HEK293T (cell line): Measurements from ENCODE around the gene CMTM5.

Experiments
- CTCF ChIA-PET: fragments of 350-600 bp; formaldehyde crosslinking; extraction: SDS; loops from one replicate; lab custom pipeline; 2021; ENCODE audit warnings: antibody characterized with exemption, inconsistent platforms; lab: Yijun Ruan, JAX
- POLR2A ChIA-PET: fragments of 350-600 bp; formaldehyde crosslinking; extraction: SDS; loops from one replicate; lab custom pipeline; 2020; ENCODE audit warnings: antibody characterized with exemption, inconsistent platforms; lab: Yijun Ruan, JAX
- DNase-seq: peaks from one replicate; pipeline ENCODE4 v3.0.0; 2012; ENCODE audit warnings: mixed read lengths; ENCODE audit errors: extremely low spot score
- ARNT ChIP-seq: fragments of 450-650 bp; IDR thresholded peaks from 2 replicates; pipeline ENCODE4 v1.6.1; 2017; ENCODE audit warnings: mild to moderate bottlenecking
- BHLHE40 ChIP-seq: fragments of 450-650 bp; IDR thresholded peaks from 2 replicates; pipeline ENCODE4 v1.6.1; 2016; ENCODE audit warnings: mild to moderate bottlenecking, moderate library complexity, borderline replicate concordance
- CTBP1 ChIP-seq: fragments of 450-650 bp; IDR thresholded peaks from 2 replicates; pipeline ENCODE4 v1.6.1; 2016; ENCODE audit warnings: borderline replicate concordance
- ELF4 ChIP-seq: fragments of 450-650 bp; IDR thresholded peaks from 2 replicates; pipeline ENCODE4 v1.6.1; 2017; ENCODE audit warnings: antibody characterized with exemption
- FOXA1 ChIP-seq: fragments of 450-650 bp; IDR thresholded peaks from 2 replicates; pipeline ENCODE4 v1.6.1; 2016; ENCODE audit warnings: mild to moderate bottlenecking
- FOXK2 ChIP-seq: fragments of 450-650 bp; IDR thresholded peaks from 2 replicates; pipeline ENCODE4 v1.6.1; 2016; ENCODE audit warnings: mild to moderate bottlenecking
- FOXM1 ChIP-seq: fragments of 450-650 bp; IDR thresholded peaks from 2 replicates; pipeline ENCODE4 v1.6.1; 2017; ENCODE audit warnings: mild to moderate bottlenecking, borderline replicate concordance
- HDGF ChIP-seq: fragments of 450-650 bp; IDR thresholded peaks from 2 replicates; pipeline ENCODE4 v1.6.1; 2017; ENCODE audit warnings: antibody characterized with exemption, borderline replicate concordance
- L3MBTL2 ChIP-seq: fragments of 450-650 bp; conservative IDR thresholded peaks from 2 replicates; pipeline ENCODE4 v1.6.1; 2016; ENCODE audit warnings: mild to moderate bottlenecking
- LEF1 ChIP-seq: fragments of 450-650 bp; IDR thresholded peaks from 2 replicates; pipeline ENCODE4 v1.6.1; 2017; ENCODE audit warnings: mild to moderate bottlenecking, borderline replicate concordance
- NFRKB ChIP-seq: fragments of 450-650 bp; IDR thresholded peaks from 2 replicates; pipeline ENCODE4 v1.6.1; 2016; ENCODE audit warnings: mild to moderate bottlenecking, moderate library complexity
- SP1 ChIP-seq: fragments of 450-650 bp; IDR thresholded peaks from 2 replicates; pipeline ENCODE4 v1.6.1; 2017
- SUZ12 ChIP-seq: fragments of 450-650 bp; IDR thresholded peaks from 2 replicates; pipeline ENCODE4 v1.6.1; 2016; ENCODE audit warnings: mild to moderate bottlenecking
- TARDBP ChIP-seq: fragments of 450-650 bp; IDR thresholded peaks from 2 replicates; pipeline ENCODE4 v1.6.1; 2016
- ZNF384 ChIP-seq: fragments of 450-650 bp; IDR thresholded peaks from 2 replicates; pipeline ENCODE4 v1.6.1; 2016
- TF ChIP-seq, protein P1 (sequence below): fragments of 450-650 bp; IDR thresholded peaks from 2 replicates; pipeline ENCODE4 v1.6.1; 2016

The CMTM5 gene, protein sequence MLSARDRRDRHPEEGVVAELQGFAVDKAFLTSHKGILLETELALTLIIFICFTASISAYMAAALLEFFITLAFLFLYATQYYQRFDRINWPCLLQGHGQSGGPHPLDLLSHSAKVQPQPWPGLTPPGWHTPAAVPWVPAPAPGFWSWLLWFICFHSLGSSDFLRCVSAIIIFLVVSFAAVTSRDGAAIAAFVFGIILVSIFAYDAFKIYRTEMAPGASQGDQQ

DNA sequence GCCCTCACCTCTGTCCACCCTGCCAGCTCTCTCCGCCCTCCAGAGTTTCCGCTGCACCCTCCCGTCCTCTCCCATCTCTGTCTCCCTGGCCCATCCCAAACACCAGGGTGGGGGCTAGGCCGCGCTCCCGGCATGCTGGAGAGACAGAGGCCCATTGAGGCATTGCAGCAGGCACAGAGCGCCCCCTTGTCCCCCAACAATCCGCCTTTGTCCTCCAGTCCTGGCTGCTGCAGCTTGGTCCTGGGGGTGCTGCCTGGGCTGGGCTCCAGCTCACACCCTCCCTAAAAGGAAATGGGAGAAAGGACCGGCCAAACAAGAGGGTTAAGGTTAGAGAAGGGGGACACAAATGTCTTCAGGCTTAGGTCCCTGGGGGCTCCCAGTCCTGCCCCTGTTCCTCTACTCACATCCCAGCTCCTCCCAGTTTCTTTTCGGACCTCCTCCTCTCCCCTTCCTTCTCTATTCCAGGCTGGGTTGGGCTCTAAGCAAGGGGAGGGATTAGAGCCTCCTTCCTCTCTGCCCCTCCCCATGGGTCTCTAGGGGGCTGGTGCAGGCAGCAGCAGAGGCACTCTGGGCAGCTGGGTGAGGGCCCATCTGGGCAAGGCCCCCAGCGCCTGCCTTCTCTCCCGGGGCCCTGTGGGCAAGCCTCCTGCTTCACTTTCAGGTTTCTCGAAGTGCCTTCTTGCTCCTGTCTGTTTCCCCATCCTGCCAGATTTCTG is at the start of gene CMTM5:
Gene CMTM5 (plus strand): TSS at position 565 of the 716 bp plus-strand sequence. CDS start 206 bp downstream, outside the sequence.
- ChIA-PET POLR2A (interaction anchor here (2.4 kb wide), 1 partner anchor 55 kb away, joined by 8 read pairs; the partner anchor contains the start of gene PABPN1), CTCF (interaction anchor here (1.1 kb wide), 1 partner anchor 47 kb away, joined by 4 read pairs; no protein-coding TSS in a partner anchor)
- no peak for DNase-seq
- TF ChIP-seq ARNT (no peak), NFRKB (no peak), TARDBP (no peak)

DNA sequence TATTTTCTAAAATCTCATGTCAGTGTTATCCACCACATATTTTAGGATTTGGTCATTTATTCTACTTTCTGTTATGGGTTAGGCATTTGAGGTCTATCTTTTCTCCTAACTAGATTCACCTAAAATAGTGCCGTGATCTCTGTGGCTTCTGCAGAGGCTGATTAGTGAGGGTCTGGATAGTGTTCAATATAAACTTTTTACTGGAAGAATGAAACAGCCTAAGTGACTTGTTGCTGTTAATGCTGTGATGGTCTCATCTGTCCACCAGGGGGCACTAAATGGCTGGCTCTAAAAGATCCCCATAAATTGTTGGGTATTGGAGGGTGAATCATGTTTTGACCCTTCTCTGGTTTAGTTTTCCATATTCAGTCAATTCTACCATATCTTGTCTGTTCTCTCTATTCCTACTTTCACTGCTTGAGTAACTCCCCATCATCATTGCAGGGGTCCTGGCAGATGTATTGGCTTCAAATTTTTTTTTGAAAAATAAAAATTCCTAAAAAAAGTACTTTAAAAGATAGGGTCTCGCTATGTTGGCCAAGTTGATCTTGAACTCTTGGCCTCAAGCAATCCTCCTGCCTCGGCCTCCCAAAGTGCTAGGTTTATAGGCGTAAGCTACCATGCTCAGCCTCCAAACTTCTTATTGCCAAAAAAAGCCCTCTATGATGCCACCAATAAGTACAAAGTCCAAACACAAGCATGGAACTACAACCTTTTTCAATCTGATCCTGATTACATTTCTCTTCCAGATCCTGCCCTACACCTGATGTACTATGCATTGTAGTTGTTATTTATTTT is 48.7 kb upstream of the CMTM5 start:
- CTCF ChIA-PET = interaction anchor here (1.1 to 2.7 kb wide), 2 partner anchors 52 kb away, joined by 3 to 24 read pairs; no protein-coding TSS in a partner anchor
- POLR2A ChIA-PET = interaction anchor here (1.7 kb wide), 1 partner anchor 233 kb away, joined by 5 read pairs; no protein-coding TSS in a partner anchor
- TF ChIP-seq FOXK2 (0 out of 2 replicates have a peak, but pooled peaks have one; percentile 20), LEF1 (no peak)
- peak; percentile 69 for DNase-seq

DNA sequence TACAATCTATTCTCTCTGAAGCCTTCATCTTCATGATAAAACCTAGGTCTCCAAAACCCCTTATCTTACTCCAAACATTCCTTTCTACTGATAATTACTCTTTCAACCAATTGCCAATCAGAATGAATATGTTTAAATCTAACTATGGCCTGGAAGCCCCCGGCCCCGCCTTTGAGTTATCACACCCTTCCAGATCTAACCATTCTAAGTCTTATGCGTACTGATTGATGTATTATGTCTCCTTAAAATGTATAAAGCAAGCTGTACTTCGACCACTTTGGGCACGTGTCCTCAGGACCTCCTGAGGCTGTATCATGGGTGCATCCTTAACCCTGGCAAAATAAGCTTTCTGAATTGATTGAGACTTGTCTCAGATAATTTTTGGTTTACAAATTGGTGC is 41.2 kb upstream of the CMTM5 start:
- DNase-seq = no peak
- TF ChIP-seq TARDBP (no peak), SUZ12 (no peak), SP1 (no peak), ARNT (no peak), FOXA1 (no peak)
- TF ChIP-seq, protein P1, sequence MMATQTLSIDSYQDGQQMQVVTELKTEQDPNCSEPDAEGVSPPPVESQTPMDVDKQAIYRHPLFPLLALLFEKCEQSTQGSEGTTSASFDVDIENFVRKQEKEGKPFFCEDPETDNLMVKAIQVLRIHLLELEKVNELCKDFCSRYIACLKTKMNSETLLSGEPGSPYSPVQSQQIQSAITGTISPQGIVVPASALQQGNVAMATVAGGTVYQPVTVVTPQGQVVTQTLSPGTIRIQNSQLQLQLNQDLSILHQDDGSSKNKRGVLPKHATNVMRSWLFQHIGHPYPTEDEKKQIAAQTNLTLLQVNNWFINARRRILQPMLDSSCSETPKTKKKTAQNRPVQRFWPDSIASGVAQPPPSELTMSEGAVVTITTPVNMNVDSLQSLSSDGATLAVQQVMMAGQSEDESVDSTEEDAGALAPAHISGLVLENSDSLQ = no peak
- POLR2A ChIA-PET = no interaction called here
- CTCF ChIA-PET = no interaction called here

DNA sequence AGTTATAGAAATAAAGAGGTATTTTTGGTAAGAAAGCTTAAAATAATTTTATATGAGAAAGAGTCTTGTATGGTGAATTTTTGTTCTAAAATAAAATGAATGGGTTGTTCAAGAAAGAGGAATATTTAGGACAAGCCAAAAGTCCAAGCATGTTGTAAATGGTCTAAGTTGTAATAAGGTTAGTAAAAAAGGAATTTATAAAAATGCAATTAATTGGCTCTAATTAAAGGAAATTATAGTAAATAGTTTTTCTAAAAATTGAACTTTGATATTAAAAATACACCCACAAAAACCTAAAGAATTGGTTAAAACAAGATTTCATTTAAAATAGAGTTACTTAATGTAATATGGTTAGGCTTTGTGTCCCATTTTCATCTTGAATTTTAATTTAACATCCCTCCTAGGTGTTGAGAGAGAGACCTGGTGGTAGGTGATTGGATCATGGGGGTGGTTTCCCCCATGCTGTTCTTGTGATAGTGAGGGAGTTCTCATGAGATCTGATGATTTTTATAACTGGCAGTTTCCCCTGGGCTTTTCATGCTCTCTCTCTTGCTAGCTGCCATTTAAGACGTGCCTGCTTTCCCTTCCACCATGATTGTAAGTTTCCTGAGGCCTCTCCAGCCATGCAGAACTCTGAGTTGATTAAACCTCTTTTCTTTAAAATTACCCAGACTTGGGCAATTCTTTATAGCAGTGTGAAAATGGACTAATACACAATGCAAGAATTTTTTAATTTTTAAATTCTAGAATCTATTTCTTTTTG is 37.2 kb upstream of the CMTM5 start:
- ChIA-PET CTCF (no interaction called here), POLR2A (no interaction called here)

DNA sequence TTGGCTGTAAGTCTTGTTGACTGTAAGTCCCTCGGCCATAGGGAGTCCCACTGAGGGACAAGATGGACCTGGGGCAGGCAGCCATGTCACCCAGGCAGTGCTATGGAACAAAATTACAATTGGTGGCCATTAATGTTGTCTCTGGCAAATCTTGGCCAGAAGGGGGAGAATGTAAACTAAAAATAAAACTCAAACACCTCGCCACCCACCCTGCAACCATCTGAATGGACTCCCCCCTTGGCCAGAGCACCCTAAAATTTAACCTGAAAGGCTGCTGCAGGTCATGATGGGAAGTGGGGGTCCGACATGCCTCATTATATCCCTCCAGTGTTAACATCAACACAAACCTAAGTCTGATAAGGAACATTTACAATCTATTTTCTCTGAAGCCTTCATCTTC is 32.4 kb upstream of the CMTM5 start:
- no peak for DNase-seq
- CTCF ChIA-PET = interaction anchor here (1.6 kb wide), 1 partner anchor 16 kb away, joined by 3 read pairs; no protein-coding TSS in a partner anchor
- TF ChIP-seq BHLHE40 (no peak), FOXA1 (no peak), ZNF384 (no peak), NFRKB (no peak), ARNT (no peak), FOXK2 (no peak), HDGF (no peak), SUZ12 (no peak), TARDBP (no peak), FOXM1 (no peak), SP1 (no peak), L3MBTL2 (no peak), LEF1 (no peak), ELF4 (no peak), CTBP1 (no peak)
- TF ChIP-seq, protein P1 = no peak
- POLR2A ChIA-PET = interaction anchor here (1.0 kb wide), 1 partner anchor 17 kb away, joined by 3 read pairs; no protein-coding TSS in a partner anchor

More for the DNA sequence above, 37.2 kb upstream of the CMTM5 start:
- DNase-seq = no peak
- no peak for TF ChIP-seq HDGF
- TF ChIP-seq ARNT = no peak
- TF ChIP-seq ELF4 = no peak
- TF ChIP-seq L3MBTL2 = no peak
- TF ChIP-seq FOXM1 = no peak
- TF ChIP-seq BHLHE40 = no peak
- TF ChIP-seq LEF1 = no peak
- TF ChIP-seq, protein P1 = no peak
- no peak for TF ChIP-seq SP1
- TF ChIP-seq ZNF384 = no peak
- TF ChIP-seq NFRKB = no peak
- no peak for TF ChIP-seq SUZ12
